Measurements from ENCODE around the gene MAX.

DNA sequence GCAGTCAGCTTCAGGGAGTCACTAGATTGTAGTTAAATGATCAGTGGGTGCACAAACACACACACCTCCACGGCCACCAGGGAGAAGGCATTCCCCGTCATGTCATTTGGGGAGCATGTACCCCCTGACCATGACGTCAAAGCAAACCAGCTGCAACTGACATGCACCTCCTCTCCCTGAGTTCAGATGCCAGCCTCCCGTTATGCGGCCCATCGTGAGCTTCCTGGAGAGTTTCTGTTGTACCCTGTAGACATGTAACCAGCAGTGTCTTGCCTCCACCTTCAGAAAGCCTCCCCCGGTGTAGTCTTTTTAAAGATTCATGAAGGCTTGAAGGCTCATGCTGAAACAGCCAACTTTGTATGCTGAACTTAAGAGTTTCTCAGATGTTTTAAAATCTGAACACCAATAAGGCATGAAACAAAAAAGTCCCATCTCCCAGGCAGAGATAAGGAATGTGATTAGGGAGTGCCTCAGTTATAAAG lies 60.8 kb downstream of the MAX start:
- TF ChIP-seq, protein P1, sequence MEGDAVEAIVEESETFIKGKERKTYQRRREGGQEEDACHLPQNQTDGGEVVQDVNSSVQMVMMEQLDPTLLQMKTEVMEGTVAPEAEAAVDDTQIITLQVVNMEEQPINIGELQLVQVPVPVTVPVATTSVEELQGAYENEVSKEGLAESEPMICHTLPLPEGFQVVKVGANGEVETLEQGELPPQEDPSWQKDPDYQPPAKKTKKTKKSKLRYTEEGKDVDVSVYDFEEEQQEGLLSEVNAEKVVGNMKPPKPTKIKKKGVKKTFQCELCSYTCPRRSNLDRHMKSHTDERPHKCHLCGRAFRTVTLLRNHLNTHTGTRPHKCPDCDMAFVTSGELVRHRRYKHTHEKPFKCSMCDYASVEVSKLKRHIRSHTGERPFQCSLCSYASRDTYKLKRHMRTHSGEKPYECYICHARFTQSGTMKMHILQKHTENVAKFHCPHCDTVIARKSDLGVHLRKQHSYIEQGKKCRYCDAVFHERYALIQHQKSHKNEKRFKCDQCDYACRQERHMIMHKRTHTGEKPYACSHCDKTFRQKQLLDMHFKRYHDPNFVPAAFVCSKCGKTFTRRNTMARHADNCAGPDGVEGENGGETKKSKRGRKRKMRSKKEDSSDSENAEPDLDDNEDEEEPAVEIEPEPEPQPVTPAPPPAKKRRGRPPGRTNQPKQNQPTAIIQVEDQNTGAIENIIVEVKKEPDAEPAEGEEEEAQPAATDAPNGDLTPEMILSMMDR (IDR thresholded peaks at IDR 0.05), result no peak
- no peak for TF ChIP-seq POLR2AphosphoS5 (IDR thresholded peaks at IDR 0.05)
- TF ChIP-seq POLR2A (IDR thresholded peaks at IDR 0.05), result no peak
